NOMO-1 (cell line): ENCODE results near the gene RETREG2.

ENCODE experiments used
- DNase-seq, 2 experiments: peaks; one replicate each; lab custom pipeline; 2025; ENCODE audit not compliant: unreplicated experiment in 2 of 2; lab: John Stamatoyannopoulos, UW

The RETREG2 gene

DNA sequence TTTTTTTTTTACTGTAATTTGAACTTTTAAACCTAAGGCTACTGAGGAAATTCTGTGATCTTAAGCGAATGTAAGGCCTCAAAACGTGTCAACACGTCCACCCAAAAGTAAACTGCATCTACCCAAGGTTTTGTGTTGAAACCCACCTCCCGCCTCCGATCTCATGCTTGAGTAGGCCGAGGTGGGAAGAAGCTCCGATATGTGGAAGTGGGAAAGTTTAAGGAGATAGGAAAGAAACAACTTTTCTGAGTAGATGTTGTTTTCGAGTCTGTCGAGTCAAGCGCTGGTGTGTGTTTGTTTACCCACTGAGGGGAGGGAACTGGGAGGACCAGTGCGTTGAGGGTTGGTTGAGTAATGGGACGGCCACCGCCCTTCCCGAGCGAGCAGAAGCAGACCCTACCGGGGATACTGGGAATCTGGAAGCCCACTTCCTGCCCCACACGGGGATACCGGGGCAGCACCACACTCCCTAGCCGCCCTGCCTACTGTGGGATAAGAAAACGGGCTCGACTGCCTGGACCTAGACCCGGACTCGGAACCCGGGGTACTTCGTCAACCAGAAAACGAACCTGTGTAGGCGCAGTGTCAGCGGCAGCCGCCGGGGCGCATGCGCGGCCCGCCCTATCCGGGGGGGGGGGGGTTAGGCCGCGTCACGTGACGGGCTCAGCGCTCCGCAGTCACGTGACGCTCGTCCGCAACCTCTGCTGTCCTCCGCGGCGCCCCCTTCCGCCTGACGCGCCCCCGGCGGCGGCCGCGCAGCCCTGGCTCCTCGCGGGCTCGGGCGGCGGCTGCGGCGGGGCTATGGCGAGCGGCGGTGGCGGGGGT, at the start of gene RETREG2:
RETREG2 (plus strand) TSS at position 724 of the 825 bp plus-strand sequence; CDS start at position 802, 78 bp downstream.
- peak; percentile 82 to 90 for DNase-seq

DNA sequence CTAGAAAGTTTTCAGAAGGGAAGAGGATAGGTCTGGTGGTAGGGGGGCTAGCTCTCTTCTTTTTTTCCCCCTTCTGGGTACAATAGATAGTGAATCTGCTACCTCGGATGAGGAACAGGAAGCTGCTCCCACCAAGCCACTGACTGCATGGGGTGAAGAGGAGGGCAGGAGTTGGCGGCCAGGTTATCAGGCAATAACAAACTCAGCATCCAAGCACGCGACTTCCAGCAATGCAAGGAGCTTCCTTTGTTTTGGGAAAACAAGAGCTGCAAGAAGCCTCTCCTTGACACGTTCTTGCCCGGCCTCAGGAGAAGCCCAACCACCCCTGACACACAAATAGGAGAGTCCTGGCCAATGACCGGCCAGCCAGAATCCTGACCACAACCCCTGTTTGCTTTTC, 49.7 kb upstream of the RETREG2 start:
- DNase-seq, result no peak

GRCh38 chr2:219129589-219129988, 48.5 kb upstream of the RETREG2 start:
- no peak for DNase-seq

DNA sequence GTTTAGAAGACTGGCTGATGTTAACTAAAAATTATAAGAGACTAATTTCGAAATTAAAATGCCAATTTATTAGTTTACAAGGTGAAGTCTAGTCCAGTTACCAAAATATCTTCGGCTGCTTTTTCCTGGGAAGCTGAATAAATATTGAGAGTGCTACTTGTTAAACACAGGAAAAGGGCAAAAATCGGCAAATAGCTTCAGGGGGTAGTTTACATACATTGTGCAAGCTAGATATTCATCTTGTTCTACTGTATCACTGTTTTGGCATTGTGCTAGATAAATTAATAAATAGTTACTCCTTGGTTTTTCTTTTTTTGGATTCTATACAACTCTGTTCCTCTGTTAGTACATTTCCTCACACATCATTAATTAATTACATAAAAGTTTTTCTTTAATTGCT, 46.7 kb upstream of the RETREG2 start:
- no peak for DNase-seq

- DNase-seq, result no peak
Measured at GRCh38 chr2:219131744-219132143, 46.3 kb upstream of the RETREG2 start.

- peak in 1 of 2 experiments; percentile 14 for DNase-seq
Measured at GRCh38 chr2:219133976-219134375, 44.1 kb upstream of the RETREG2 start.

GRCh38 chr2:219140722-219141121, 37.4 kb upstream of the RETREG2 start:
- DNase-seq, result no peak

GRCh38 chr2:219142329-219142728, 35.7 kb upstream of the RETREG2 start:
- DNase-seq, result no peak

GRCh38 chr2:219149667-219150066, 28.4 kb upstream of the RETREG2 start:
- DNase-seq, result no peak

GRCh38 chr2:219155054-219155644, 22.9 kb upstream of the RETREG2 start:
- peak; percentile 67 to 71 for DNase-seq

DNA sequence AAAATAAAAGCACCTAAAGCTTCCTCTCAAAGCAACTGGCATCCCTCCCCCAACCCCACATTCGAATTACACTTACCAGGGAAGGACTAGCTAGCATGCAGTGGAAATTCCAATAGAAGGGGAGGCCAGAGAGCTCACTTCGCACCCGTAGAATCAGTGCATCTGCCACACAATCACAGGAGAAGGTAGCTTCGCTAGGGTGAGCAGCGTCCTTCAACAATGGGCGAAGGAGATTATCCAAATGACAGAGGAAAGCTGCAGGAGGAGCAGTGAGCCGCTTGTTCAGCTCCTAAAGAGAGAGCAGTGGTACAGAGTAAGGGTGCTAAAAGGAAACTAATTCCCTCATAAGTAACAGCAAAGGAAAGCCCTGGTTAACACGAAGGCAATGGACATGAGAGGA, 20.7 kb upstream of the RETREG2 start:
- DNase-seq, result no peak

DNA sequence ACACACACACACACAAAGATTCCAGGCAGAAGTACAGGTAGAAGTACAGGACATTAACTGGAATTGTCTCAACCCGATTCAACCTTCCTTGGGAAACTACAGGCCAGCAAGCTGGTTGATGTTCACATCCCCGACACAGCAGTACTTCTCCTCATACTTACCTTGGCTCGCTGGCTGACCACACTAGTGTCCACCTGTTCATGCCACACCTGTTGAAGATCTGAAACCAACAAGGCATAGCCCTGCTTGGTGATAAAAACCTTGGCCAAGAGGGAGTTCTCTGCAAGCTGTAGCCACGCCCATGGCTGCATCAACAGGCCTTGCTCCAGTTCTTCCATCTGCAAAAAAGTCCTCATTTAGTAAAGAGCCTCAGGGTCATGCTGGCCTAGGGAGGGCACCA, 20.1 kb upstream of the RETREG2 start:
- DNase-seq, result no peak

DNA sequence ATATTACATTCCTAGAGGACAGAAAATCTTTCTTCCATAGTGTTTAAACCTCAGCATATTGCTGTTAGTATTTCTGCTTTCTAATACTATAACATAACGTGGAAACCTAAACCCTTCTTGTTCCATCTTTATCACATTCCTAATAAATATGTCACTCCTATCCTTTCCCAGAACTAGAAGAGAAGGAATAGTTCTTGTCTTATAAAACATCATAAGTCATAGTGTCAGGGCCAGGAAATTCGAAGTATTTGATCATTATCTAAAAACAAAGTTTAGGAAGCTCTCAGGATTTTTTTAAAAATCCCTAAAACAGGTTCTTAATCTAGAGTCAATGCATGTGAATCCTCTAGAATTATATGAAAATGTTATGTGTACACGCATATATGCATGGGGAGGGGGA, 19.5 kb upstream of the RETREG2 start:
- DNase-seq, result no peak

GRCh38 chr2:219159771-219160185, 18.3 kb upstream of the RETREG2 start:
- no peak for DNase-seq

DNA sequence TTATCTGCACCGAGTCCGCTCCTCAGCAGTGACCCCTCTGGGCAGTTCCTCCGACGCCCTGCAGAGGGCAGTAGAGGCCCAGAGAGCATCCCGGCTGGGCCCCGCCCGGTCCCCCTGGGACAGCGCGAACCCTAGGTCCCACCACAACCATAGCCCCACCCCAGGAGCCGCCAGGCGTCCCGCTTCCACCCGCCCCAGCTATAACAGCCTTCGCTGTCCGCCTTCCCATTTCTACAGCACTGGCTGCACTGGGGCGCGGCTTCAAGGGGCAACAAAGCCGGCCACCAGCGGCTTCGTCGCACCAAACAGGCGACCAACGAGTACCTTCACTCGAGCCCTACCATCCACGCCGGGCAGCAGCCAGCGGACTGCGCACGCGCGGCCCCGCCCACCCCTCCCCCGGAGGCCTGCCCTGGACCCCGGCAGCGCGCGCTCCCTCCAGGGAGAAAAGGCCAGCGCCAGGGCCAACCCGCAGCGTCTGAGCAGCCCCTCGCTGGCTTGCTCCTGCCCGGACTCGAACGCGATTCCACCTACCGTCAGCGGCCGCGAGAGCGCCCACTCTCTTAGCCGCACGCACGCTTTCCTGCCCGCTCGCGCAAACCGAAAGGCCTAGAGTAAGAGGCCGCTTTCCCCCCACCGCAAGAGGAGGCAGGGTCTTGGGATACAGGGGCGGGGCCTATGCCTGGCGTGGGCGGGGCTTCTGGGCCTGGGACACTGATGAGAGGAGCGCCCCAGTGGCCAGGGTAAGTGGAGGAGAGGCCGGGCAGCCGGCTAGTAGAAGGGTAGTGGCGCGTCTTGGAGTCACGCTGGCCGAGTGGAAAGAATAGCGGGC, 17.7 kb upstream of the RETREG2 start, which contains the start of gene NHEJ1:
NHEJ1 (minus strand) TSS at position 630 of the 832 bp plus-strand sequence. CDS start 2,453 bp downstream, outside the sequence.
- peak; percentile 82 to 87 for DNase-seq

- DNase-seq, result no peak
Measured at GRCh38 chr2:219161097-219161496, 17.0 kb upstream of the RETREG2 start.

GRCh38 chr2:219163156-219163555, 14.9 kb upstream of the RETREG2 start:
- no peak for DNase-seq

DNA sequence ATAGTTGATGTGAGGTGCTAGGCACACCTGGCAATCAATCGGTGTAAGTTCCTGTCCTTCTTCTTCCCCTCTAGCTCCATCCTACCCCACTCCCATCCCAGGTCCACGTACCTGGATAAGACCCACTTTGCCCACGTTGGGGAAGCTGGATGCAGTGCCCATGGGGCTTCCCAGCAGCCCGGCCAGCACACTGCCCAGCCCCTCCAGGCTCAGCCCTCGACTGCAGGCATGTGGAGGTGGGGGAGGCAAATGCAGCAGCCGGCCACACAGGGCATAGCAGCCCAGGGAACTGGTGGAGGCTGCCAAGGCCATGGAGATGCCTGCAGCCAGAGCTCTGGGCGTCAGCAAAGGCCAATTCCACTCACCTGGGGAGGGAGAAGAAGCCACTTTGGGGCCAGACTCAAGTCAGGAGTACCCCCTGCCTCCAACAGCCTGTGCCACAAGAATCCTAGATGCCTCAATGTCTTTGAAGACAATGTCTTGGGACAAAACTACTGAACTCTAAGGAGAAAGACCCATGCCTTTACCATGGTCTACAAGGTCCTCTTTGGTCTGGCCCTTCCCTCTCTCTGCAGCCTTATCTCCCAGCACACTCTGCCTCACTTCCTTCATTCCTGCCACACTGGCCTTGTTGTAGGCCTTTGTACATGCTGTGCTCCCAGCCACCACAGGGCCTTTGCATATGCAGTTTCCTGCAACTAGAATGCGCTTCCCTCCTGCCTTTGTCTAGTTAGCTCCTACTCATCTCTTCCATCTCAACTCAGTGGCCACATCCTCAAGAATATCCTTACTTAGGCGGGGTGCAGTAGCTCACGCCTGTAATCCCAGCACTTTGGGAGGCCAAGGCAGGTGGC, 12.8 kb upstream of the RETREG2 start:
- no peak for DNase-seq

GRCh38 chr2:219167997-219168396, 10.1 kb upstream of the RETREG2 start:
- no peak for DNase-seq

DNA sequence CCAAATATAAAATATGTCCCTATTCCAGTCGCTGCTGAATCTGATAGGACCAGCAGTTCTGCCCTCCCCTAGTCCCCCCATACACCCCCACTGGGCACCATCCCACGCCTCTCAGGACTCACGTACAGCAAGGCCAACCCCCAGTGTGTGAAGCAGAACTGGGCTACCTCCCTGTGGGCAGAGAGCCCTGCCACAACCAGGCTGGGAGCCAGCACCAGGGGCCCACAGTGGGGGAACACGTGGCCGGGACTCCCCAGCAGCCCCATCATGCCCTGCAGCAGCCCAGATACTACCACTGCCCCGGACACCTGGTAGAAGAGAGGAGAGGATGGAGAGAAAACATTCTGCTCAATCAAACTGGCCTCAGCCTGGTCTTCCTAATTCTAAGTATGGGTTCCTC, 9.5 kb upstream of the RETREG2 start:
- no peak for DNase-seq
